HCT116 (cell line): ENCODE data around the gene XRN1. TPM values are rescaled to one million over a fixed set of nuclear protein-coding genes. Genes with fewer than 3 reads are reported as not detected.

ENCODE experiments used
- ATAC-seq: fragments of 200-7000 bp; cut with Tn5 transposase; 2 replicates; pipeline ENCODE4 v1.9.1; 2020; ENCODE audit warnings: mild to moderate bottlenecking, moderate library complexity
- BruUV-seq: library from RNA; stranded (reverse); fragments of 400-500 nt; replicated peaks from 2 replicates; lab custom pipeline; 2021; lab: Mats Ljungman, UMichigan
- CTCF ChIA-PET: fragments of 300-600 bp; sonication (Branson Sonifier 250); formaldehyde crosslinking; loops from one replicate; lab custom pipeline; 2021; ENCODE audit warnings: antibody characterized with exemption; lab: Charles Lee
- POLR2A ChIA-PET: fragments of 300-600, 350-600 bp; sonication (Branson Sonifier 250); formaldehyde crosslinking; loops from one replicate; lab custom pipeline; 2021; ENCODE audit warnings: antibody characterized with exemption; lab: Charles Lee
- RAD21 ChIA-PET, 2 experiments: fragments of 300-600 bp; sonication (Branson Sonifier 250); formaldehyde crosslinking; loops; one replicate each; lab custom pipeline; 2023; ENCODE audit warnings: low total read pairs in 2 of 2; ENCODE audit not compliant: uncharacterized antibody in 2 of 2, unreplicated experiment in 2 of 2, low non-redundant PET in 1 of 2; lab: Charles Lee
- DNase-seq: peaks from one replicate; pipeline ENCODE4 v3.0.0-alpha.2; 2010; ENCODE audit warnings: low read depth, low spot score
- H2AFZ ChIP-seq: fragments of 200-600 bp; shearing (Covaris generic), sonication (generic); 2 replicates; pipeline ENCODE4 v1.6.1; 2017; ENCODE audit warnings: low read depth, mixed run types, mixed read lengths, antibody characterized with exemption, low read length; ENCODE audit not compliant: poor library complexity, severe bottlenecking
- H3K27ac ChIP-seq: 2 replicates; pipeline ENCODE4 v1.5.1; 2012; ENCODE audit warnings: low read depth, low read length
- H3K27me3 ChIP-seq: fragments of 200-600 bp; sonication (generic); 2 replicates; pipeline ENCODE4 v1.6.1; 2016; ENCODE audit warnings: mixed run types, low read length, mixed read lengths; ENCODE audit not compliant: insufficient read depth
- H3K36me3 ChIP-seq, 2 experiments: fragments of 200-500 bp in 1 of 2; fragments of 200-600 bp in 1 of 2; sonication (Bioruptor generic) in 1 of 2; sonication (generic) in 1 of 2; 2 replicates each; pipeline versions ENCODE4 v1.5.1 to v1.6.1; 2014 to 2016; ENCODE audit warnings: low read length in 2 of 2, inconsistent platforms in 1 of 2, mixed read lengths in 1 of 2, mixed run types in 1 of 2; ENCODE audit not compliant: insufficient read depth in 2 of 2, control insufficient read depth in 1 of 2
- H3K4me1 ChIP-seq, 2 experiments: fragments of 200-600 bp in 1 of 2; sonication (generic) in 1 of 2; 2 replicates each; pipeline versions ENCODE4 v1.5.1 to v1.6.1; 2012 to 2017; ENCODE audit warnings: low read length in 2 of 2, inconsistent platforms in 1 of 2, mild to moderate bottlenecking in 1 of 2, mixed read lengths in 1 of 2, mixed run types in 1 of 2, moderate library complexity in 1 of 2; ENCODE audit not compliant: insufficient read depth in 2 of 2, control insufficient read depth in 1 of 2
- H3K4me2 ChIP-seq: fragments of 200-600 bp; sonication (generic); 2 replicates; pipeline ENCODE4 v1.6.1; 2017; ENCODE audit warnings: mixed run types, low read length, mixed read lengths
- H3K4me3 ChIP-seq, 2 experiments: fragments of 200-600 bp in 1 of 2; sonication (generic) in 1 of 2; replicated peaks in 1 of 2; 2 replicates each; pipeline ENCODE4 v1.5.1; 2011 to 2016; ENCODE audit warnings: low read length in 2 of 2, control low read depth in 1 of 2, low read depth in 1 of 2, mild to moderate bottlenecking in 1 of 2, mixed read lengths in 1 of 2, mixed run types in 1 of 2
- H3K79me2 ChIP-seq: fragments of 200-600 bp; sonication (generic); 2 replicates; pipeline ENCODE4 v1.6.1; 2017; ENCODE audit warnings: mild to moderate bottlenecking, mixed run types, low read length, moderate library complexity, mixed read lengths; ENCODE audit not compliant: insufficient read depth
- H3K9ac ChIP-seq: fragments of 200-600 bp; sonication (generic); 2 replicates; pipeline ENCODE4 v1.6.1; 2016; ENCODE audit warnings: low read length, mixed read lengths
- H3K9me2 ChIP-seq: fragments of 200-600 bp; sonication (generic), shearing (Covaris generic); 2 replicates; pipeline ENCODE4 v1.6.1; 2017; ENCODE audit warnings: mixed run types, mild to moderate bottlenecking, moderate library complexity; ENCODE audit not compliant: insufficient read depth
- H3K9me3 ChIP-seq, 2 experiments: fragments of 200-500 bp in 1 of 2; fragments of 200-600 bp in 1 of 2; sonication (Bioruptor generic) in 1 of 2; sonication (generic) in 1 of 2; 2 replicates each; pipeline ENCODE4 v1.6.1; 2014 to 2017; ENCODE audit warnings: low read length in 2 of 2, mixed read lengths in 2 of 2, inconsistent platforms in 1 of 2, low read depth in 1 of 2, mild to moderate bottlenecking in 1 of 2, mixed run types in 1 of 2, moderate library complexity in 1 of 2; ENCODE audit not compliant: control insufficient read depth in 1 of 2, insufficient read depth in 1 of 2
- H4K20me1 ChIP-seq: fragments of 200-600 bp; sonication (generic), shearing (Covaris generic); 2 replicates; pipeline ENCODE4 v1.6.1; 2017; ENCODE audit warnings: mixed run types, mild to moderate bottlenecking, moderate library complexity; ENCODE audit not compliant: insufficient read depth
- CBX3 ChIP-seq: IDR thresholded peaks from 2 replicates; pipeline ENCODE4 v1.6.1; 2012; ENCODE audit warnings: low read depth
- CTCF ChIP-seq, 3 experiments: fragments of 200-600 bp in 1 of 3; sonication (generic) in 1 of 3; IDR thresholded peaks in 2 of 3; conservative IDR thresholded peaks in 1 of 3; 2 replicates each; pipeline ENCODE4 v1.5.1; 2012 to 2017; ENCODE audit warnings: low read depth in 2 of 3, low read length in 2 of 3, antibody characterized with exemption in 1 of 3, borderline replicate concordance in 1 of 3, control low read depth in 1 of 3, mild to moderate bottlenecking in 1 of 3, mixed read lengths in 1 of 3, mixed run types in 1 of 3, moderate library complexity in 1 of 3; ENCODE audit not compliant: insufficient read depth in 1 of 3
- EGR1 ChIP-seq: IDR thresholded peaks from 2 replicates; pipeline ENCODE4 v1.6.1; 2012; ENCODE audit warnings: low read depth
- EZH2phosphoT487 ChIP-seq: fragments of 200-600 bp; IDR thresholded peaks from 2 replicates; pipeline ENCODE4 v1.6.1; 2018; ENCODE audit warnings: antibody characterized with exemption, borderline replicate concordance
- FOSL1 ChIP-seq: IDR thresholded peaks from 2 replicates; pipeline ENCODE4 v1.6.1; 2012; ENCODE audit warnings: low read depth
- JUND ChIP-seq: IDR thresholded peaks from 2 replicates; pipeline ENCODE4 v1.6.1; 2012
- POLR2AphosphoS5 ChIP-seq: IDR thresholded peaks from 2 replicates; pipeline ENCODE4 v1.6.1; 2011; ENCODE audit warnings: mild to moderate bottlenecking, low read depth, low read length, moderate library complexity
- RAD21 ChIP-seq: IDR thresholded peaks from 2 replicates; pipeline ENCODE4 v1.6.1; 2012; ENCODE audit warnings: low read depth, mild to moderate bottlenecking
- REST ChIP-seq: IDR thresholded peaks from 2 replicates; pipeline ENCODE4 v1.6.1; 2012; ENCODE audit warnings: low read depth
- SIN3A ChIP-seq: IDR thresholded peaks from 2 replicates; pipeline ENCODE4 v1.6.1; 2012; ENCODE audit warnings: low read depth
- SP1 ChIP-seq: IDR thresholded peaks from 2 replicates; pipeline ENCODE4 v1.6.1; 2012; ENCODE audit warnings: low read depth
- SRF ChIP-seq: IDR thresholded peaks from 2 replicates; pipeline ENCODE4 v1.6.1; 2012; ENCODE audit warnings: low read depth
- TCF7L2 ChIP-seq: IDR thresholded peaks from 2 replicates; pipeline ENCODE4 v1.7.0; 2011; ENCODE audit warnings: borderline replicate concordance, inconsistent platforms; ENCODE audit not compliant: insufficient read depth, insufficient read length; ENCODE audit errors: extremely low read depth
- YY1 ChIP-seq: IDR thresholded peaks from 2 replicates; pipeline ENCODE4 v1.6.1; 2011; ENCODE audit warnings: low read length, low read depth, moderate library complexity, mild to moderate bottlenecking; ENCODE audit not compliant: insufficient replicate concordance; ENCODE audit errors: extremely low read depth
- ZBTB33 ChIP-seq: IDR thresholded peaks from 2 replicates; pipeline ENCODE4 v1.6.1; 2011; ENCODE audit warnings: mild to moderate bottlenecking, low read length, moderate library complexity; ENCODE audit not compliant: insufficient replicate concordance; ENCODE audit errors: extremely low read depth
- ZNF274 ChIP-seq: fragments of 200-500 bp; sonication (Bioruptor generic); IDR thresholded peaks from 2 replicates; pipeline ENCODE4 v1.6.1; 2014; ENCODE audit warnings: mild to moderate bottlenecking, low read depth, low read length, inconsistent platforms
- intact Hi-C: fragments of 100-400 bp; cut with micrococcal nuclease; formaldehyde crosslinking; loops from 2 replicates; pipeline ENCODE4 v1.10.0; 2022
- total RNA-seq: library from RNA; stranded (reverse); gene quantifications from one replicate; pipeline ENCODE4 v1.2.1, GENCODE V29; 2021; ENCODE audit not compliant: unreplicated experiment

XRN1 gene
- total RNA-seq, 1 experiment from 2014 or later, result 21.3 TPM

DNA sequence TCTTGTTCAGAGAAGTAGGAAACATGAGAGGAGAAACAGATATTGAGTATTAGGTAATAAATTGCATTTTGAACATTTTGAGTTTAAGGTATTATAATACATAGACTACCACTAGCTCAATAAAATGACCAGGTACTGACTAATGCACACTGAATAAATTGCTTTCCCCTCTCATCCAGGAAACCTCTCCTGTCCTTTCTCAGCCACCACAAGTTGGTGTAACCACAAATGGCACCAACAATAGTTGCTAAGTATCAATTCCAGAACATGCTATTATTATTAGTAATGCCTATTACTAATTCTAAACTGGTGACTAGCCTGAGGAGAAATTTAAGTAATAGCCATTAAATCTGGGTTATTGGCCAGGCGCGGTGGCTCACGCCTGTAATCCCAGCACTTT is 47.3 kb upstream of the XRN1 start (continued):
- TF ChIP-seq REST (no peak), SRF (no peak), TCF7L2 (no peak), POLR2AphosphoS5 (no peak)

- RAD21 ChIA-PET, result no interaction called here
- ATAC-seq, result no peak
- Histone ChIP-seq H3K27ac (no peak overlapping the region), H3K4me3 (no peak overlapping the region), H3K9me2 (no peaks in the 10 kb centered on the region), H3K4me2 (no peak overlapping the region), H3K27me3 (no peaks in the 10 kb centered on the region), H3K9ac (no peak overlapping the region), H4K20me1 (no peaks in the 10 kb centered on the region), H3K36me3 (peaks cover 12 to 13% of the 10 kb centered on the region in 2 experiments), H3K4me1 (no peaks in the 10 kb centered on the region), H2AFZ (no peak overlapping the region), H3K9me3 (no peaks in the 10 kb centered on the region), H3K79me2 (no peaks in the 10 kb centered on the region)
- DNase-seq, result no peak
- CTCF ChIA-PET, result no interaction called here
- intact Hi-C loops, result no loop called here
- no TSS peak for BruUV-seq
- POLR2A ChIA-PET, result no interaction called here
- TF ChIP-seq JUND (no peak), ZBTB33 (no peak), POLR2AphosphoS5 (no peak), YY1 (no peak), ZNF274 (no peak), SP1 (no peak), CTCF (IDR thresholded peaks at IDR 0.05 in 2 of 3, conservative IDR thresholded peaks at IDR 0.05 in 1 of 3; ENCODE audit: borderline replicate concordance in 1 of 3, insufficient read depth in 1 of 3, low read depth in 2 of 3, low read length in 2 of 3) (no peak), CBX3 (no peak), EZH2phosphoT487 (no peak), EGR1 (no peak), SIN3A (no peak), RAD21 (no peak), FOSL1 (no peak)
Measured at GRCh38 chr3:142492184-142492583, 44.3 kb upstream of the XRN1 start.
